GM20000 (cell line): ENCODE results near the gene MAD1L1.

Source experiments
- DNase-seq: peaks from one replicate; pipeline ENCODE4 v3.0.0; 2012; ENCODE audit warnings: low spot score
- CTCF ChIP-seq: IDR thresholded peaks from 2 replicates; pipeline ENCODE4 v1.5.1; 2012; ENCODE audit warnings: mild to moderate bottlenecking, control low read depth; ENCODE audit errors: extremely low read depth, missing control alignments

MAD1L1 gene

GRCh38 chr7:2081526-2082135 is 151.1 kb downstream of the MAD1L1 start:
- DNase-seq, result no peak
- TF ChIP-seq CTCF, result no peak

- DNase-seq, result no peak
- TF ChIP-seq CTCF, result no peak
Observed at GRCh38 chr7:2080477-2080876, 152.3 kb downstream of the MAD1L1 start.

GRCh38 chr7:2080060-2080387 is 152.7 kb downstream of the MAD1L1 start:
- TF ChIP-seq CTCF, result no peak
- no peak for DNase-seq

- TF ChIP-seq CTCF, result no peak
- no peak for DNase-seq
Observed at GRCh38 chr7:2079332-2080059, 153.2 kb downstream of the MAD1L1 start.

- no peak for TF ChIP-seq CTCF
- no peak for DNase-seq
Observed at GRCh38 chr7:2078899-2079298, 153.8 kb downstream of the MAD1L1 start.

GRCh38 chr7:2076649-2077064 is 156.1 kb downstream of the MAD1L1 start:
- TF ChIP-seq CTCF, result no peak
- no peak for DNase-seq

- no peak for TF ChIP-seq CTCF
- no peak for DNase-seq
Observed at GRCh38 chr7:2075811-2076210, 156.9 kb downstream of the MAD1L1 start.
